ENCODE data around the gene TMEM200A.

GRCh38 chr6:130381459-130382380 lies 15.9 kb downstream of the TMEM200A start:
- no peak for TF ChIP-seq CTCF (IDR thresholded peaks at IDR 0.05 in 4 of 5, conservative IDR thresholded peaks at IDR 0.05 in 1 of 5)
- no peak for TF ChIP-seq POLR2A (IDR thresholded peaks at IDR 0.05)
